ENCODE data around the gene ARFIP2.

GRCh38 chr11:6530848-6531247, 49.7 kb upstream of the ARFIP2 start:
- TF ChIP-seq EZH2 (IDR thresholded peaks at IDR 0.05; ENCODE audit: borderline replicate concordance, low read length), result no peak
- TF ChIP-seq, protein P1, sequence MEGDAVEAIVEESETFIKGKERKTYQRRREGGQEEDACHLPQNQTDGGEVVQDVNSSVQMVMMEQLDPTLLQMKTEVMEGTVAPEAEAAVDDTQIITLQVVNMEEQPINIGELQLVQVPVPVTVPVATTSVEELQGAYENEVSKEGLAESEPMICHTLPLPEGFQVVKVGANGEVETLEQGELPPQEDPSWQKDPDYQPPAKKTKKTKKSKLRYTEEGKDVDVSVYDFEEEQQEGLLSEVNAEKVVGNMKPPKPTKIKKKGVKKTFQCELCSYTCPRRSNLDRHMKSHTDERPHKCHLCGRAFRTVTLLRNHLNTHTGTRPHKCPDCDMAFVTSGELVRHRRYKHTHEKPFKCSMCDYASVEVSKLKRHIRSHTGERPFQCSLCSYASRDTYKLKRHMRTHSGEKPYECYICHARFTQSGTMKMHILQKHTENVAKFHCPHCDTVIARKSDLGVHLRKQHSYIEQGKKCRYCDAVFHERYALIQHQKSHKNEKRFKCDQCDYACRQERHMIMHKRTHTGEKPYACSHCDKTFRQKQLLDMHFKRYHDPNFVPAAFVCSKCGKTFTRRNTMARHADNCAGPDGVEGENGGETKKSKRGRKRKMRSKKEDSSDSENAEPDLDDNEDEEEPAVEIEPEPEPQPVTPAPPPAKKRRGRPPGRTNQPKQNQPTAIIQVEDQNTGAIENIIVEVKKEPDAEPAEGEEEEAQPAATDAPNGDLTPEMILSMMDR (conservative IDR thresholded peaks at IDR 0.05 in 1 of 2, IDR thresholded peaks at IDR 0.05 in 1 of 2; ENCODE audit: extremely low read depth in 1 of 2, insufficient read depth in 1 of 2, low read depth in 1 of 2, low read length in 2 of 2), result no peak
